Right renal cortex interstitium (tissue), 3 donors: ENCODE measurements around the gene ERFE. TPM values are rescaled to one million over a fixed set of nuclear protein-coding genes. Genes with fewer than 3 reads are reported as not detected.
"Not testable (repeated sequence)": the region's sequence is repeated elsewhere in the genome, so short reads cannot be mapped to it uniquely, and the experiment has no call there.

Experiments
- DNase-seq, 3 donors: peaks; one replicate each; pipeline ENCODE4 v3.0.0-alpha.2; 2013; ENCODE audit warnings: low read depth in 3 of 3, low spot score in 2 of 3
- polyA plus RNA-seq, 3 donors: library from polyadenylated mRNA; unstranded; fragments of 120-200 nt; gene quantifications; one replicate each; pipeline ENCODE4 v1.2.1, GENCODE V29; 2013; ENCODE audit not compliant: insufficient read length in 3 of 3

The ERFE gene
- polyA plus RNA-seq, 3 donors: 4.3 to 5.1 (median 4.9) TPM

GRCh38 chr2:238166391-238167343 lies 7.9 kb downstream of the ERFE start:
- no peak for DNase-seq

GRCh38 chr2:238167344-238167715 lies 8.6 kb downstream of the ERFE start:
- DNase-seq: no peak

DNA sequence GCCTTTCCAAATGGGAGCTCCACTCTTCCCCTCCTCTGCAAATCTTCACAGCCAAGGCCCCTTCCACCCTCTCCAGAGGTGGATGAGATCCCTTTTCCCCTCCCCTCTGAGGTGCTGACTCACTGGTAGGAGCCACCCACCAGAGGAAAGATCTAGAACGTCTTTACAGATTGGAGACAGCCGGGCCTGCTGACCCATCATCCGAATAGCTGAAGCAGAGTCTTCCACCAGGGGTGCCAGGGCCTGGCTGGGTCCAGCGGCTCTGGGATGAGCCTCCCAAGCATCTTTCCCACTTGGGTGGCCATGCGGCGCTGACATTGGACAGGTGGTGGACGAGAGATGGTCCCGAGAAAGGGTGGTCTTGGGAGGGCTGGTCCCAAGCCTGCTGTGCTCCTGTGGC lies 9.0 kb downstream of the ERFE start:
- DNase-seq: no peak

DNA sequence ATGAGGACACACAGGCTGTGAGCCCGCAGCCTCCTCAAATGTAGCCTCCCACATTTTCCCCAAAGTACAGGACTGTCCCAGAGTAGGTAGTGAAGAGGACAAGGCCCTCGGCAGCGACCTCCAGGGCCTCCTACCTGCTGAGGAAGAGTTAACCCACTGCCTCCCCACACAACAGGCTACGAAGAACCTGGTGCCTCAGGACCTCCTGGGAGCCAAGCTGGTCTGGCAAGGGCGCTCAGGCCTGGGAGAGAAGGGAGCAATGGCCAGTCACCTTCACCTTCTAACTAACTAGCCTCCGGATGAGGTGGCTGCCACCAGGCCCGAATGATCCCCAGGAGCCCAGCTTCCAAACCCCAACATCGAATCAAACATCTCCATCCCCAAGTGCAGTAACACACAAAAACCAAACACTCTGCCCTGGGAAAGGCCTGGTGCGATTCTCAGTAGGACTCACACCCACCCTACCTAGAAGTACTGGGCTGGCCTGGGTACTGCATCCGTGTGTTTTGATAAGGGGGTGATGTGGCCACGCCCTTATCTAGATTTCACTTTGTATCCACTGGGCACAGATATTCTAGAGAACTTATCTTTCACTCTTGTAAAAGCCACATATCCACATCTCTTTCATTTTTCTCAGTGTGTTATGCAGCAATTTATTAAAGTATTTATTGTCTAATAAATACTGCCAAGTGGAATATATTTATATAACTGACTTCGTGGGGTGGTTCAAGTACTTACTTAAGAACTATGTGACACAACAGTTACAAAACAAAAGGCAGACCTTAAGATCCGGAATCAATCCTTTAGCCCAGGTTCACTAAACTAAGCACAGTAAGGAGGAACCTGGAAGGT lies 9.7 kb downstream of the ERFE start:
- no peak for DNase-seq

- no peak for DNase-seq
Measured at GRCh38 chr2:238169048-238169707, 10.4 kb downstream of the ERFE start.

- no peak for DNase-seq
Measured at GRCh38 chr2:238169708-238170251, 11.0 kb downstream of the ERFE start.

- no peak for DNase-seq
Measured at GRCh38 chr2:238170386-238171071, 11.8 kb downstream of the ERFE start.

DNA sequence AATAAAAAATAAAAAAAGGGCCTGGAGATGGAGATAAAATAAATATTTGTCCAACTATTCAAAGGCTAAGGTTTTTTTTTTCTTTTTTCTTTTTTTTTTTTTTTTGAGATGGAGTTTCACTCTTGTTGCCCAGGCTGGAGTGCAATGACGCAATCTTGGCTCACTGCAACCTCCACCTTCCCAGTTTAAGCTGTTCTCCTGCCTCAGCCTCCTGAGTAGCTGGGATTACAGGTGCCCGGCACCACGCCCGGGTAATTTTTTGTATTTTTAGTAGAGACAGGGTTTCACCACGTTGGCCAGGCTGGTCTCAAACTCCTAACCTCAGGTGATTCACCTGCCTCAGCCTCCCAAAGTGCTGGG lies 12.3 kb downstream of the ERFE start:
- DNase-seq: not testable (repeated sequence)

DNA sequence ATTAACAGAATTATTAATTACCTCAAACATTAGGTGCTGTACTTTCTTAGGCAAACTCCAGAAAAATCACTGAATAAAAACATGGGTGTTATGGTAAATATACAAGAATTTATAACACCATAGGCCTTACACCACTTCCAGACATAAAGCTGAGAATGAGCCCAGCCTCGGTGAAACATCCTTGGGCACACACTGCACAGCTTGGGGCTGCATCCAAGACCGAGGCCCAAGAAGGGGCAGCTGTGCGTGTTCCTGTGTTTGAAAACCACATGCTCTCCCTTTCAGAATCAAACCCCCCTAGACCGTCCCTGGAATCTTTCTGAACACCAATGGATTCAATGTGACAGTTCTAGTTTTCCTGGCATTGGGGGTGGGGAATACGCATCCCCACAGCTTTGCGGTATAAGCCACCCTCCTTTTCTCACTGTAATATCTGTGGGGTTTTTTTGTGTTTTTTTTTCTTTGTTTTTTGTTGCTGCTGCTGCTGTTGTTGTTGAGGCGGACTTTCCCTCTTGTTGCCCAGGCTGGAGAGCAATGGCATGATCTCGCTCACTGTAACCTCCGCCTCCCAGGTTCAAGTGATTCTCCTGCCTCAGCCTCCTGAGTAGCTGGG lies 12.9 kb downstream of the ERFE start:
- no peak for DNase-seq

DNA sequence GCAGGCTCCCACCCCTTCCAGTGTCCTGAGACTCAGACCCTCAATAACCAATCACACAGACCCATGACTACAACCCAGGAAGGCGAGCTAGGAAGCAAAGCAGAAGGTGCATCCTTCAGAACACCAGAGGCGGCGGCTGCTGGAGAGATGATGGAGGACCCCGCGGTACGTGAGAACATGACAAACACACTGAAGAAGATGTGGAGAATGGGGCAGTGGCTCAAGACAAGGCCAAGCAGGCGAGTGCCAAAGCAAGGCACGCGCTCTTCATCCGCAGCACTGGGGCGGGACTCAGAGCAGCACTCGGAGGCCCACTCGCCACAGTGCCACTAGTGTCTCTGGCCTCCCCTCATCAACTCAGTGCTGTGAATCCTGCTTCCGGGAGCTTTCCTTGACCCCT lies 13.7 kb downstream of the ERFE start:
- no peak for DNase-seq

DNA sequence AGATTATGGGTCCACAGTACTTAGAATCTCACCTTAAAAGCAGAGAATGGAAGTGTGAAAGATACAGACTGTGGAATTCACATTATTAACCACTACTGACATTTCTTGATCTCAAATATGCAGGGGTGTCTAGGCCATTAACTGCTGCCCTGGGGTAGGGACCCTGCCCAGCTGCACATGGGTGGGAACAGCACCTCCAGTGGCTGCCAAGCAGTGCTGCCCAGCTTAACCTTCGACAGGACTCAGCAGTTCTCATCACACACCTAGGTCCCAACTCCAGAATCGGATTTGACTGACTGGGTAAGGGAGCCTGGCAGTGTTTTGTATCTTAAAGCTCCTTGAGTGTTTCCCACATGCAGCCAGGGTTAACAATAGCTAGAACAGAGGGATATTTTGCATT lies 14.9 kb downstream of the ERFE start:
- no peak for DNase-seq

GRCh38 chr2:238174291-238174690 lies 15.5 kb downstream of the ERFE start:
- DNase-seq: no peak

- no peak for DNase-seq
Measured at GRCh38 chr2:238174701-238175100, 15.9 kb downstream of the ERFE start.

DNA sequence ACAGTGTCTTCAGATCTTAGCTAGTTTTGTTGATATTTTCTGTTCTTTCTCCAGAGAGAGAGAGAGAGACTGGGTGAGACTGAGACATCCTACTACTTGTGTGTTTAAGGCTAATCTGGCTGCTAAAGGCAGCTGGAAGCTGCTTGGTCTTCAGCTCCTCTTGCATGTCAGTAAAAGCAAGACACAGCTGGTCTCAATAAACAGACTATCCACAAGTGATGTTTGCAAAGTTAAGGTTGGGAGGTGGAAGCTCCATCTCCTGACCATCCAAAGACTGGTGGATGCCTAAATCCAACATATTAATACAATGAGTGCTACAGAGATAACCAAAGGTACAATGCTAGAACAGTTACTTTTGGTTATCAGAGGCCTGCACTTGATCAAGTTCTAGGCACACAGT lies 17.8 kb downstream of the ERFE start:
- no peak for DNase-seq

- DNase-seq: no peak
Measured at GRCh38 chr2:238180554-238180953, 21.8 kb downstream of the ERFE start.

GRCh38 chr2:238182362-238182761 lies 23.6 kb downstream of the ERFE start:
- no peak for DNase-seq

GRCh38 chr2:238183821-238184220 lies 25.1 kb downstream of the ERFE start:
- DNase-seq: no peak

DNA sequence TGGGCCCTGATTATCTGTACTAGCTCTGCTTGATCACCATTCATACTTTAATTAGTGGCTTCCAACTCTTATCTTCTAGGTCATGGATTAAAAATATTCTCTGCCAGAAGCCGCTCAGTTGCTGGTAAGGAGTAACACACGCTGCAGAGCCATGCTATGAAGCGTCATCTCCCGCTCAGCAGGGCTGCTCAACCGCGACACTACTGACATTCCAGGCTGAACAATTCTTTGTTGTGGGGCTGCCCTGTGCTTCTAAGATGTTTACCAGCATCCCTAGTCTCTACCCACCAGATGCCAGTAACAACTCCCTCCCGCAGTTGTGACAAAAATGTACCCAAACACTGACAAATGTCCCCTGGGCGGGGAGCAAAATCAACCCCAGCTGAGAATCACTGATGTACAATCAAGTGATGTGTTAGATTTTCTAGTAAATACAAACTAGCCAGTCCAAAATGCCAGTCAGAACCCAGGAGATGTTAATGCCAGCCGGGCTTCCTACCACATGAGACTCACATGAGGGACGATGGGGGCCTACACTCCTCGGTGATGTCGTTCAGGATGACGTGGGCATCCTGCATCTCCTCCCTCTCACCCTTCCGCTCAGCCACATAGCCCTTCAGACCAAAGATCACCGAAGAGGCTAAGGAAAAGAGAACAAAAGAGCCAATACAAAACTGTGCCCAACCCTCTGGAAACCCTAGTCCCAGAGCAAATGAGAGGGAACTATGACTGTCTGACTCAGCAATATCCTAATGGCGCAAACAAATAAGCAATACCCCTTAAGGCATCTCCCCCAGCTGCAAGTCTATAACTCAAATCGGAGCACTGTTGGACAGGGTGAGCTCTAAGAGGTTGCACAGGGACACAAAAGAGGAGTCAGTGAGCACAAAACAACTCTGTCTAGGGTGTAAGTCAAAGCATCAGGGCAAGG lies 29.1 kb downstream of the ERFE start:
- no peak for DNase-seq

GRCh38 chr2:238190445-238190844 lies 31.7 kb downstream of the ERFE start:
- DNase-seq: no peak
